ENCODE data around the gene RASL11B.

- no peak for TF ChIP-seq CTCF (IDR thresholded peaks at IDR 0.05; ENCODE audit: insufficient read depth, low read length)
- no peak for TF ChIP-seq REST (IDR thresholded peaks at IDR 0.05; ENCODE audit: insufficient replicate concordance, low read depth)
- no peak for TF ChIP-seq POLR2AphosphoS5 (IDR thresholded peaks at IDR 0.05; ENCODE audit: low read depth)
- no peak for TF ChIP-seq SPI1 (IDR thresholded peaks at IDR 0.05; ENCODE audit: borderline replicate concordance, low read depth)
Observed at GRCh38 chr4:52891743-52892142, 29.6 kb downstream of the RASL11B start.

Measured in HL-60 (cell line).